Measurements from ENCODE around the gene ARRB1.
"Not testable (repeated sequence)": the region's sequence is repeated elsewhere in the genome, so short reads cannot be mapped to it uniquely, and the experiment has no call there.

ARRB1 gene

DNA sequence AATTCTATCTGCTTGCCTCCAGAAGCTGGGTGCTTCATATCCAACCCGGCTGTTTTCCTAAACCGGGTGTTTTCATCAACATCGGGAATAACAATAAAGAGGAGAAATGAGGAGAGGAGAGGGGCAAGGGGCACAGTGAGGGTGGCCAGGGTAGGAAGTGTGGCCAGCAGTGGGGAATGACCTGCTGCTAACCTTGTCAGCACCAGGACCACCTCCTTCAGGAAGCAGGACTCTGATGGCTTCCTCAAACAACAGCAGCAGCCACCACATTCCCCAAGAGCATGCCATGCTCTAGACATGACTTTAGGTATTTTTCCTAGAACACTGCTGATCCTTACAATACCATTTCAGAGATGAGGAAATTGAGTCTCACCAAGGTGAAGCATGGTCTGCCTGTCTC lies 58.5 kb downstream of the ARRB1 start:
- no peak for DNase-seq

DNA sequence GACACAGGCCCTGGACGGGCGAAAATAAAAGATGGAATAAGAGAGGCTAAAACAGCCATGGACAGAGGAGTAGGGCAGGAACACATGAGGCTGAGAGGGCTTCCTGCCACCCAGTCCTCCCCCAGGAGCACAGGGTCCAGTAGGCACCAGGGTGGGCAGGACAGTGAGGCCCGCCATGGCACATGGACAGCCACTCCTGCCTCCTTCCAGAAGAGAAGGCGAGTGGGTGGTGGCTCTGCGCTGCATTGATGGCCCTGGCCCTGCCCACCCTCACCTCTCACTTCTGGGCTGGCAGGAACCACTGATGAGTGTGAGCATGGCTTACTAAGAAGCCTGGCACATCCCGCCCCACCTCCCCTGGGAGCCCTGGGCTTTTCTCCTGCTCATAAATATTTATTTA lies 59.7 kb downstream of the ARRB1 start:
- DNase-seq, result no peak

DNA sequence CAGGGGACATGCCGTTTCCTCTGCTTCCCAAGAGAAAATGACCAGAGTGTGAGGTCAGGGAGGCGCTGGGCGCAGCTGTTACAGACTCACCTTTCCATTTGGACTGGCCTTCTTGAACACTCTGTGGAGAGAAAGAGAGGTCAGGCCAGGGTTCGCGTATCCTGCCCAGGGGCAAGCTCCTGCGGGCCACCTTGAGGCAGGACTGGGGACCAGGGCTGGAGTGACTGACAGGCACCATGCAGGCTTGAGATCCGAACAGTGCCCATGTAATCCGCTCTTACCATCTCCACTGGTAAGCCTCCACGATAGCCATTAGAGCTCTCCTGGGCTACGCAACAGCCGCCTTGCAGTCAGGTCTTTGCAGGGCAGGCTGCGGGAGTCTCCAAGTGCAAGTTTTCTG lies 61.5 kb downstream of the ARRB1 start:
- DNase-seq, result no peak

DNA sequence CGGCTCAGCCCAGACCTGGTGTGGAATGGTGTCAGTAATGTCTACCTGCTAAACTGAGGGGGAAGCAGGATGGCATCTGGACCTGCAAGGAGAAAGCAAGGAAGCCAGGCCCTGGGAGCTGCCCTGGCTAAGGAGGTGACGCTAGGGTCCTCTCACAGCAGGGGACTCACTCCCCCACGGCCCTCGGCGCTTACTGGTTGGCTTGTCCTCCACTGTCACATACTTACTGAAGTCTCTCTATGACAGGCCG lies 62.0 kb downstream of the ARRB1 start:
- DNase-seq, result no peak

DNA sequence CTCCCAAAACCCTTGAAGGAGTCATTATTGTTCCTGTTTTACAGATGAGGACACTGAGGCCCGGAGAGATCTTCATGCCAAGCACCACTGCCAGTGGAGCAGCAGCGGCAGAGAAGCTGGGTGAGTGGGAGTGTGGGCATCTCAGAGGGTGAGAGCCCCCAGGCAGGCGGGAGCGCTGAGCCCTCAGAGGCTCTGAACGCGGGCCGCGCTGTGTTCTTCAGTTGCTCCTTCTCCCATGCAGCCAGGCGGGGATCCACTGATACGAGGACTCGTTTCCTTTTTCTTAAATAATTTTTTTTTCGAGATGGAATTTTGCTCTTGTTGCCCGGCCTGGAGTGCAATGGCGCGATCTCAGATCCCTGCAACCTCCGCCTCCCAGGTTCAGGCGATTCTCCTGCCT lies 63.9 kb downstream of the ARRB1 start:
- no peak for DNase-seq

DNA sequence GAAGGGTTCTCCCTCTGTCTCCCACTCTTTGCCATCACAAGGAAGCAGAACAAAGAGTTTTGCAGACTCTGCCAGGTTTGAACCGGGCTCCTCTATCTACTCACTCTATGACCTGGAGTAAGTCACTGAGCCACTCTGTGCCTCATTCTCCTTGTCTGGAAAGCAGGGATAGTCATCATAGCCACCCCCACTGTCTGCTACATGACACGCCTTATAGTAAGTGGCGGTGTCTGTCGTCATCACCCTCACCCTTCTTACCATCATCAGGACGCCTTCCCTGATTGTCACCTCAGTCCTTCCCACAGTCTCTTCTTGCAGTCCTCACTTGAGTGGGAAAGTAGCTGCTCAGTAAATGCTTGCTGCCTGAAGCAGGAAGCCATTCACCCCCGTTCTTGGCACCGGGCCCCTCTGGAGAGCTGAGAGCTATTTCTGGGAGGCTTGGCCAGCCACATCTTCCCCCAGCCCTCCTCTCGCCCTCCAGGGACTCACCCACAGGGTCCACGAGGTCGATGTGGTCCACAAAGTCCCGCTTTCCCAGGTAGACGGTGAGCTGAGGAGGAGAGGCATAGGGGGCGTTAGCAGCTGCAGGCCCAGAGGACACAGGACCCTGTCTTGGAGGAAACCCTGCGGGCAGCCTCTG lies 64.5 kb downstream of the ARRB1 start:
- no peak for DNase-seq

DNA sequence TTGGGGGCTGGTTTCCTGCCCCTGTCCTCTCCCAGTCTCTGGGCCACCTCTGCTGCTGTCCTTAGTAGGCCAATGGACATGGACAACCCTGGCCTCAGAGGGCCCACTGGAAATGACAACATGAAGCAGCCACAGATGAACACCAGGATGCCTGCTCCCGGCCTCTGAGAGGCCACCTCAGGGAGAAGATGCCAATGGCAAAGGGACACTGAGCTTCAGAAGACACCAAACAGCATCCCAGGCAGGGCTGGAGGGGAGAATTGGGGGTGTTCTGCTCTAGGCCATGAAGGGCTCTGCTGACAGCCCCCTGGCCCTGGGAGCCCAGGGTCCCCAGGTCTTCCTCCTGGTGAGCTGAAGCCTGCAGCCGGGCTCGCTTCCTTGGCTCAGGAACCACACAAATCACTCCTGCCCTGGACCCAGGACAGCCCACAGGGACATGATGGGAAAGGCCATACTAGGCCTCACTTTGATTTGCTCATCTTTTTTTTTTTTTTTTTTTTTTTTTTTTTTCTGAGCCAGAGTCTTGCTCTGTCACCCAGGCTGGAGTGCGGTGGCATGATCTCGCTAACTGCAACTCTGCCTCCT lies 65.6 kb downstream of the ARRB1 start:
- no peak for DNase-seq

DNA sequence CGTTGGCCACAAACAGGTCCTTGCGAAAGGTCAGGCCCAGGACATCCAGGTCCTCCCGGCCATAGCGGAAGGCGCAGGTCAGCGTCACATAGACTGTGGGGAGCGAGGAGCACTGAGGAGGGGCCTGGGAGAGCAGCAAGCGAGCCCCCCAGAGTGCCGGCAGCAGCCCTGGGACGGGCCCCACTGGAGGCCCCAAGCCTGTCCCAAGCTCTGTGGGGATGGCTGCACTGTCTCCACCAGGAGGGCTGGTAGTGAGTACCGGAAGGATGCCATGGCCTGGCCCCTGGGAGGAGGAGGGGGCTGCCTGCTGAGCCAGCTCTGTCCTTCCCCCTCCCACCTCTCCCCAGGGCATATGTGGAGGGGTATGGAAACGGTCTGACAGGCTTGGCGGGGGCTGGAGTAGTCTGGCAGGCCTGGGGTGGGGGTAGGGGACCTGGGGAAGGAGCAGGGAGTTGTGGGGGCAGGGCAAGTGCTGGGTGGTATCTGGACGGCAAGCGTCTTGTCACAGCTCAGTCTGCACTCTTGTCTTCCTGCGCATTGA lies 68.0 kb downstream of the ARRB1 start:
- no peak for DNase-seq

DNA sequence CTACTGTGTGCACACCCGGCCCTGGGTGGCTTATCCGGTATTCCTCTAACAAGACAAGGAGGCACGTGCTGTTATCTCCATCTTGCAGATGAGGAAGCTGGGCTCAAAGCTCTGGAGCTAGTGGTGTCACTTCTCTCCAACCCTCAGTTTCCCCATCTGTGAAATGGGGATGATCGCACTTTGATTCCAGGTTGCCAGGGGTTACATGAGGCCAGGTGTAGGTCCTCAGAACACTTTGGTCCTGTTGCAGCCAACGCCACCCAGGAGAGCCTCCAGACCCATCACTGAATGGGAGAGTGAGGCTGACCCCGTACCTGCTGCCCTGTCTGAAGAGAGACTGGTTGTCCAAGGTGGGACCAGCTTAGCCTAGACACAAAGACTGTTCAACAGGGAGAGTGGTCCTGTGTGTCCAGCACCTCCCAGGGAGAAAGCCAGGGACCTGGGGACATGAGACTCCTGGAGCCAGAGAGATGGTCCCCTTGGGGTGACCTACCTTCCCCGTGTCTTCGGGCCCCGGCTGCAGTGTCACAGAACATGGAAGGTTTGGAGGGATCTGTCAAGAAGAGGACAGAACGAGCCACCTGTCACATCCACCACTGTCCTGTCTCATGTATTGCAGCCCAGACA lies 69.9 kb downstream of the ARRB1 start:
- no peak for DNase-seq

DNA sequence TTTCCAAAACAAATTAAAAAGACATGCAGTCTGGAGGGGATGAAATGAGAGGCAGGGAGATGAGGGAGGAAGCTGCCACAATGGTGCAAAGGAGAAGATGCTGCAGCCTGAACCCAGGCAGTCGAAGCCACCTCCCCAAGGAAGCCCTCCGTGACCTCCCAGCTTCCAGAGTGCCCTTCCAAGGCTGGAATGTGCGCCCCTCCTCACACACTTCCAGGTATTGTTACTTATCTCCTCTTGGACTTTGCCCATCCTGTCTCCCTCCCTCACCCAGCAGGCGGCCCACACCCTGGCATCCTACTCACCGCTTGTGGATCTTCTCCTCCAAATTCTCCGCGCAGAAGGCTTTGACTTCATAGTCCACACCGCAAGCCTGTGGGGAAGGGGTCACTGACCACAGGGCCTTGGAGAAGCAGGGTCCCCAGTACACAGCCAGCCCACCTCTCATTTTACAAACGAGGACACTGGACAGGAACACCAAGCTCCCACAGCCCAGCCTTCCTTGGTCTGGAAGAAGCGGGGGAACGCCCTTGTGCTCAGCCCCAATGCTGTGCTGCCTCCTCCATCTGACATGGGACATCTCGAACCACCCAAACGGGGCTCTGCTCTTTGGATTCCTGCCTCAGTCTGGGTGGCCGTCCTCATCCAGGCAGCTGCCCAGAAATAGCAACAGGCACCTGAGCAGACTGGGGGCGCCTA lies 70.5 kb downstream of the ARRB1 start:
- DNase-seq, result no peak

DNA sequence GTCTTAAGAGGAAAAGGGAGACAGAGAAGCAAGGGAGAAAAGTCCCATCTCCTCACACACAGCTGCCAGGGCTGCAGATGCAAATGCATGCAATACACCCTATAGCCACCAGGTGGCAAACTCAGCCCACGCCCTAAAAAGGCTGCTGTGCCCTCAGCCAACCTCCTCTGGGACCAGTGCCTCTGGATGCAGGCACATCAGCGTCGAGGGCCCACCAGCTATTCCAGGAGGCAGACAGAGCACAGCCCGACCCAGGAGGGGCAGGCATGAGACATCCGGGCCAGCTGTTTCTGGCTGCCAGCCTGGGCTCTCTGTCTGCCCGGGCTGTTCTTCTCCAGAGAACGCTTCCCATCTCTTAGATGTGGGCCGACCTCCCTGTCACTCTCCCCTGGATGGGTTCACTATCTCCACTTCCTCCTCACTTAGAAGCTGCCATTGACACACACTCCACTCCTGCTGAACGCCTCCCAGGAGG lies 71.2 kb downstream of the ARRB1 start:
- DNase-seq, result peak; percentile 83

DNA sequence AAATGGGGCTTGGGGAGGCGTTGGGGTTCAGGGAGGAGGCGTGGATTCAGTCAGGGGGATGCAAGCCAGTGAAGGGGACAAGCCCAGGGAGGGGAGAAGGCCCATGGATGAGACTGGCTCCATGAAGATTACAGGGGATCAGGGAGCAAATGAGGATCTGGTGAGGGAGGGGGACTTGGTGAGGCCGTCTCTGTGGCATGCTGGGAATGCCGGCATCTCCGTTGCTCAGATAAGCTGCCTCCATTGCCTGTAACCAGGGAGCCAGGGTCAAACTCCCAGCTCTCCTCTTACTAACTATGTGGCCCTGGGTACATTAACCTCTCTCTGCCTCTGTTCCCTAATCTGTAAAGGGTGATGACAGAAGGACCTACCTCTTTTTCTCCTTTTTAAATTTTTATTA lies 72.2 kb downstream of the ARRB1 start:
- DNase-seq, result no peak

DNA sequence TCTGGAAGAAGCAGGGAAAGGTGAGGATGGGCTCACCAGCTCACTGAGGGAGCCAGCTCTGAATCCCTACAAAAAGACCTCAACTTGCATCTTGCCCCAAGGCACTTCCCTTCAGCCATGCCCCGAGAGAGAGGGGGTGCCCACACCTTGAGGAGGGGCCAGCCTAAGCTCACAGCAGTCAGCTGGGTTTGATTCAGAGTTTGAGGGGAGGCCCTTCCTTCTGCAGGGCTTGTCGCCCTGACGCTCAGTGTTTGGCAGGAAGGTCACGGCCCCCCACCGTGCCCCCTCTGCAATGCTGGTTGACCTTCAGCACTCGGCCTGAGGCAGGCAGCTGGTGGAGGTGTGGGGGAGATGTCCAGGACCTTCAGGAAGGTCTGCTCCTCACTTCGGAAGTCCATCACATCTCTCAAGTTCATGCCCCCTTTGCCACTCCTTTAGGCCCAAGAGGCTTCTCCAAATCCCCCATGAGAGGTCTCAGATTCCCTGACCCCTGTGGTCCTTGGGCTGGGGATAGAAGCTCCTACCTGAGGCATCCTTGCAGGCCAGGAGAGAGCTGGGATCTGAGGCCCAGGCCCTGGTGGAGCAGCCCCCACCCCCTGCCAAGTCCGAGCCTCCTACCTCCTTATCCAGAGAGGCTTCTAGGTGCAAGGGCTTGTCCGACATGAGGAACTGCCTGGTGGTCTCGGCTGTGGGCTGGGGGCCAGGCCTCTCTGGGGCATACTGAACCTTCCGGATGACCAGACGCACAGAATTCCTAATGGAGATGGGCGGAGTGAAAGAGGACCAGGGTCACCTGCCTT lies 73.3 kb downstream of the ARRB1 start:
- DNase-seq, result no peak

DNA sequence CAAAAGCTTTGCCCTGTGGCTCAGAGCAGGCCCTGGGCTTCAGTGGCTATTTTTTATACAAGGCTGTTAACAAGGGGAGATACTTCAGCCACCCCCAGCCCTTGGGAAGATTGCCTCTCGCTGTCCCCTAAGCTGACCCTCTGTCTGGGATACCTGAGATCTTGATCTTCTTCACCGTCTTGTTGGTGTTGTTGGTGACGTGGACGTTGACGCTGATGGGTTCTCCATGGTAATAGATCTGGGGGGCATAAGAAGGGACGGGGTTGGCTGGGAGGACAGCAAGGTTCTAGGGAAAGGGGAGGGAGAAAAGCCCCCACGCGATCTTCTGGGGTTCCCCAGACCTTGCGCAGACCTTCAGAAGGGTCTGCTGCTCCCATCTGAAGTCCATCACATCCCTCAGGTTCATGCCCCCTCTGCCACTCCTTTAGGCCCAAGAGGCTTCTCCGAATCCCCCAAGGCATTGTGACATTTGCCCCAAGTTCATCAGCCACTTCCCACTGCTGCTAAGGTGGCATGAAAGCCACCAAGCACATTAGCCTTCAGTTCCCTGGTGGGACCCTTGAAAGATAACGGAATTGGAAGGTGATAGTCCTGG lies 74.2 kb downstream of the ARRB1 start:
- no peak for DNase-seq

DNA sequence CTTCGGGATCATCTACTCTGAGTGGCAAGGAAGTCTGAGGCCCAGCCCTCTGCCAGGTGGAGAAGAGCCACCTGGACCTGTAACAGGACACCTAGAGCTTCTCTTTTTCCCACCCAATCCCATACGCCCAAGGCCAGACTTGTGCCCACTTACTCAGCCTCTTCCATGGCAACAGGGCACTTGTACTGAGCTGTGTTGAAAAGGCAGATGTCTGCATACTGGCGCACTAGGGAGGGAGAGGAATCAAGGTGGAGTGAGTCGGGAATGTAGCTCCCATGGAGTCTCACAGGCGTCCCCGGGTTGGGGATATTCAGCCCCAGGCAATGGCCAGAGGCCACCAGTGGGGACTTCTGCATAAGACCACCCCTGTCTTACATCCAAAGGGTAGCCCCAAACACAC lies 74.8 kb downstream of the ARRB1 start:
- DNase-seq, result no peak

DNA sequence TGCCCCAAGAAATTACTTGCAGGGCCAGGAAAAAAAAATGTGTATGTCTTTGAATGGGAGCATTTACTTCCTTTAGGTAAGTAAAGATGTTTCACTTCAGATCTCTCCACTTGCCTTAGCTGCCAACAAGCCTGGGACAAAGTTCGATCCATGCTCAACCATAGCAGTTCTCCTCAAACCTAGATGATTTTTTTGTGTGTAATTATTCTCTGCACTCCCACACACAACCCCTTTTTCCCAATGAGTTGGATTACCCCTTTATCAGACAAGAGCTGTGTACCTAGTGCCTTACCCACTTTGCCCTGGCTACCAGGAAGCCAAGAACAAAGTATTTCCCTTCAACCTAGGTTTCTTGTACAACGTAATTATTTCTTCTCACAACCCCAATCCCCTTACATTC lies 75.3 kb downstream of the ARRB1 start:
- no peak for DNase-seq

DNA sequence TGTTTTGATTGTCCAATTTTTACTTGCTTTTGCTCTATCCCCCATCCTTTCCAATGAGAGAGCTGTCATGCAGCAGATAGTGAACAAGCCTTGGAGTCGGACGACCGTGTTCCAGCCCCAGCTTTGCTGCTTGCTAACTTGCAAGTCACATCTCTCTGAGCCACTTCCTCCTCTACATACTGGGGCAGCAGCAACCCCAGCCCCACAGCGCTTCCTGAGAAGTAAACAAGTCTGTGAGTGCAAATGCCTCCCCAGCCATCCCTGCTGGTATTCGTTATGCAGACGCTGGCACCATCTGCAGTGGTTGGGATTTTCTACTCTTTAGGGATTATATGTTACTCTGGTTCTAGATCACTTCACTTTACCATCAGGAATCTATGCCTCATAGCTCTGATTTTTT lies 75.9 kb downstream of the ARRB1 start:
- peak; percentile 91 for DNase-seq

DNA sequence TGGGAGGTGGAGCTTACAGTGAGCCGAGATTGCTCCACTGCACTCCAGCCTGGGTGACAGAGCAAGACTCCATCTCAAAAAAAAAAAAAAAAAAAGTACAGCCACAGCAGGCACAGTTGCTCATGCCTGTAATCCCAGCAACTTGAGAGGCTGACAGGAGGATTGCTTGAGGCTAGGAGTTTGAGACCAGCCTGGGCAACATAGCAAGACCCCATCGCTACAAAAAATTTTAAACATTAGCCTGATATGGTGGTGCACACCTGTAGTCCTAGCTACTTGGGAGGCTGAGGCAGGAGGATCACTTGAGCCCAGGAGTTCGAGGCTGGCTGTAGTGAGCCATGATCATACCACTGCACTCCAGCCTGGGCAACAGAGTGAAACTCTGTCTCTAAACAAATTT lies 76.7 kb downstream of the ARRB1 start:
- DNase-seq, result not testable (repeated sequence)

DNA sequence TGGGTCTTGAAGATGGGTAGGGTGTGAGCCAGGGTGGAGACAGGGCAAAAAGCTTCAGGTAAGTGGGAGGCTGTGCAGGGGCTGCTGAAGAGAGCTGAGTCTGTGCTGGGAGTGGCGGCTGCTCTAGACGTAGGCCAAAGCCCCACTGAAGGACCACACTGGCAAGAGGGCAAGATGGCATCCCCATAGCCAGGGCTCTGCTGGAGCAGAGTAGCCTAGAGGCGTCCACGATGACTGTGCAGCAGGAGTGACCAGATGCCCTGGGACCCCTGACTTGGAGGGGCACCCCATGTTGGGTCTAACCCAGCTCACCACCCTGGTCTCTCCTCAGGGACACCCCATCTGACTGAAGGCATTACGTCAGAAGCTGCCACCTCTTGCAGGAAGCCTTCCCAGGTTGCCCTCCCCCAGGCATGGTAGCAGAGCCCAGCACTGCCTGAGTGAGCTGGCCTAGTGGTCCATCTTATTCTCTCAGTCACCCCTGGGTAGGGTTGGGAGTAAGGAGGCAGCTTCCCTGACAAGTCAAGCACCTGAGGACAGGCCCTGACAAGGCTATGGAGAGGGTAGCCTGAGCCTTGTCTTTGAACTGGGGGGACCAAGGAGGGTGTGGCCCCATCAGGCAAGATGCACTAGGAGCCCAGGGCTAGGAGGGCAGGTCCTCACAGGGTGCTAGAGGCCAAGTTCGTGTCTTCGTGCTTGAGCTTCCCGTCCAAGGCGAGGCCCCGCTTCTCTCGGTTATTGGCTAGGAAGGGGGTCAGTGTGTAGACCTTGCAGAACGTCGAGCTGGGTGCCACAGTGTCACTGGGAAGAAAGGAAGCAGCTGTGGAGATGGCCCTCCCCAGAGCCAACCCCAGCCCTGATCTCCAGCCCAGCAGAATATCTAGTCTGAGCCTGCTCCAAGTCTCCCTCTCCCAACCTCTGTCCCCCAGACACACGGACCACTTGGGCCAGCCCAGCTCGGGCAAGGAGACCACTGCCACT lies 77.8 kb downstream of the ARRB1 start:
- DNase-seq, result no peak

DNA sequence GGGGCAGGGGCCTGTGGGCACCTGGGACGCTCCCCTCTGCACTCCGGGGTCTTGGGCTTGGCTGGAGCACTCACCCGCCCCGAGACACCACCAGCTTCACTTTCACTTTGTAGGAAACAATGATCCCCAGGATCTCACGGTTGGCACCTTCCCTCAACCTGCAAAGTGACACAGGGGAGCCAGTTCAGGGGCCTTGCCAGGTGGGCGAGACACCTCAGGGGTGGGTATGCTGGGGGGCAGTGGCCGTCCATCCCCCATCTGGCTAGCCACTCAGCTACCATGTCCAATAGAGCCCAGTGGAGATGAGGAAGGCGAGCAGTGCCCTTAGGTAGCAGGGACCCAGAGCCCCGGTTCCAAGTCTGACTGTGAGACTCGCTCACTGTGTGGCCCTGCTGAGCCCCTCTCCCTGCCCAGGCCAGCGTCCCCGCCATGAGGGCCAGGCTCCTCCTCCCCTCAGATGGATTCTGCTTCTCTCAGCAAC lies 78.6 kb downstream of the ARRB1 start:
- no peak for DNase-seq

DNA sequence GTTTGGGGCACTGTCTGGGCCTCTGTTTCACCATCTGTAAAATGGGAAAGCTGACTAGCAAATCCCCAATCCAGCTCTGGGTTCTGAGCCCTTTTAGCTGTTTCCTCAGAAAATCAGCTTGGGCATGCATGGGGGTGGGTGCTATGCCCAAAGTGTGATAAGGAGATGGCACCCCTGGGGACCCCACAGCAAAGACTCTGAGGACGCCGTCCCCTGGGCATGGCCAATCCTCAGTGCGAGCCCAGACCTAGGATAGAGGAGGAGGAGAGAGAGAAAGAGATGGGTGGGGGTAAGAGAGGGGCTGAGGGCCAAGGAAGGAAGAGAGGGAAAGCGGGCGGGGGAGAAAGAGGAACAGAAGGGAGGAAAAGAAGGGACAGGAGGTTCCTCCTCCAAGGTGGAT lies 79.1 kb downstream of the ARRB1 start:
- DNase-seq, result no peak
